Adrenal gland (tissue), 12 donors: Measurements from ENCODE around the gene CDH6. TPM values are rescaled to one million over a fixed set of nuclear protein-coding genes. Genes with fewer than 3 reads are reported as not detected.

Source experiments
- DNase-seq, 7 donors: peaks; one replicate each; pipeline ENCODE4 v3.0.0-alpha.2; 2019 to 2020
- H3K27ac ChIP-seq, 5 donors: fragments of 200-600 bp; sonication (generic) in 4 of 5; 1 replicate in 3 of 5; 2 replicates in 2 of 5; pipeline versions ENCODE4 v1.5.1 to v1.8.0; 2016 to 2020; ENCODE audit warnings: mild to moderate bottlenecking in 1 of 5
- H3K27me3 ChIP-seq: fragments of 200-600 bp; 2 replicates; pipeline ENCODE4 v1.8.0; 2021
- H3K36me3 ChIP-seq, 2 donors: fragments of 200-600 bp; replicated peaks in 1 of 2; 1 replicate in 1 of 2; 2 replicates in 1 of 2; pipeline versions ENCODE4 v1.5.1 to v1.8.0; 2018 to 2022
- H3K4me1 ChIP-seq, 2 donors: fragments of 200-600 bp; replicated peaks in 1 of 2; 1 replicate in 1 of 2; 2 replicates in 1 of 2; pipeline versions ENCODE4 v1.5.1 to v1.8.0; 2018 to 2021
- H3K4me3 ChIP-seq, 4 donors: fragments of 200-600 bp; sonication (generic) in 3 of 4; one replicate each; pipeline ENCODE4 v1.5.1; 2016 to 2018
- H3K9me3 ChIP-seq, 3 donors: fragments of 200-600 bp; sonication (generic) in 1 of 3; replicated peaks in 1 of 3; 1 replicate in 2 of 3; 2 replicates in 1 of 3; pipeline versions ENCODE4 v1.5.1 to v1.8.0; 2016 to 2021
- POLR2A ChIP-seq, 2 donors: fragments of 450-650 bp; IDR thresholded peaks; one replicate each; pipeline ENCODE4 v1.6.1; 2017; ENCODE audit warnings: antibody characterized with exemption in 2 of 2, mild to moderate bottlenecking in 2 of 2, moderate library complexity in 1 of 2
- WGBS, 4 donors: extraction: QIAGEN DNeasy Blood & Tissue Kit in 2 of 4; methylation state at CpG; one replicate each; pipeline versions ENCODE4 v1.1.5 to v1.1.7; 2013 to 2017; 5-methylcytosine and 5-hydroxymethylcytosine counted together
- intact Hi-C, 2 donors: fragments of 100-400 bp; cut with DNase I; formaldehyde crosslinking; loops; one replicate each; pipeline versions ENCODE4 v1.14.1 to v1.15.0; 2022 to 2023
- polyA plus RNA-seq, 3 donors: library from polyadenylated mRNA; stranded (reverse); fragments of 200-250 nt in 2 of 3; fragments of 350-450 nt in 1 of 3; fragmentation: Illumina TruSeq in 1 of 3; extraction: RNeasy Lipid Tissue Mini Kit (QIAGEN cat#74804) in 1 of 3; gene quantifications; one replicate each; pipeline ENCODE4 v1.2.3, GENCODE V29; 2013 to 2014
- total RNA-seq, 9 donors: library from RNA; depleted of rRNA in 4 of 9; stranded (reverse); fragments of >200 nt in 4 of 9; fragments of 120-200 nt in 1 of 9; fragmentation: NEBNext Ultra II Directional in 1 of 9; extraction: Animal tissue kit (Norgen Biotek cat#: 25700) in 1 of 9; gene quantifications; one replicate each; pipeline versions ENCODE4 v1.1.0 to v1.2.4, GENCODE V29; 2013 to 2023
- TF ChIP-seq, protein P1 (sequence below), 6 experiments: fragments of 450-650 bp in 4 of 6; fragments of 200-600 bp in 2 of 6; sonication (generic) in 1 of 6; IDR thresholded peaks; 1 replicate in 5 of 6; 2 replicates in 1 of 6; pipeline versions ENCODE4 v1.5.1 to v1.8.0; 2016 to 2021; ENCODE audit warnings: antibody characterized with exemption in 6 of 6, mild to moderate bottlenecking in 2 of 6, moderate library complexity in 1 of 6
- donor health status: healthy with polysubstance abuse.
- donor health status: Bipolar disorder and iron deficiency.
- donor health status: DM: yes; HTN: yes; CAD: no.
- donor health status: DM: no; HTN: no; CAD: no.
- donor health status: DM: no; HTN: no; CAD: no.
- donor health status: DM: yes; HTN: yes; CAD: no.

Gene CDH6
- total and polyA plus RNA-seq, 12 donors, result 0.17 to 2.5 (median 0.50) TPM

DNA sequence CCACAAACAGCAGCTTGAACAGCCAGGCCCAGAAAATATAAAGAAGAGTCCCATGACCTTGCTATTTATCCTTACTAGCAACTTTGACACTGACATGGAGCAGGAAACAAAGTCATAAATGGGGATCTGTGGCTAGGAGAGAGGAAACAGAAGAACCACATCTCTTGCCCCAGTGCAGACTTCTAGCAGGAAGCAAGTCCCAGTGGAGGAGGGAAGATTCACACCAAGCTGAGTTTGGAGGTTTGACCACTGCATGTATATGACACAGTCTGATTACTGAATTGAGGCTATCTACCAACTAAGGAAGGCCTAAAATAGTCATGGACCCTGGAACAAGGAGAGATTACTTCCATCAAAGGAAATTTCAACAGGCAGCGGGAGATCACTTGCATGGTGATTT is 51.4 kb downstream of the CDH6 start:
- no peak for TF ChIP-seq POLR2A (IDR thresholded peaks at IDR 0.05)
- TF ChIP-seq, protein P1, sequence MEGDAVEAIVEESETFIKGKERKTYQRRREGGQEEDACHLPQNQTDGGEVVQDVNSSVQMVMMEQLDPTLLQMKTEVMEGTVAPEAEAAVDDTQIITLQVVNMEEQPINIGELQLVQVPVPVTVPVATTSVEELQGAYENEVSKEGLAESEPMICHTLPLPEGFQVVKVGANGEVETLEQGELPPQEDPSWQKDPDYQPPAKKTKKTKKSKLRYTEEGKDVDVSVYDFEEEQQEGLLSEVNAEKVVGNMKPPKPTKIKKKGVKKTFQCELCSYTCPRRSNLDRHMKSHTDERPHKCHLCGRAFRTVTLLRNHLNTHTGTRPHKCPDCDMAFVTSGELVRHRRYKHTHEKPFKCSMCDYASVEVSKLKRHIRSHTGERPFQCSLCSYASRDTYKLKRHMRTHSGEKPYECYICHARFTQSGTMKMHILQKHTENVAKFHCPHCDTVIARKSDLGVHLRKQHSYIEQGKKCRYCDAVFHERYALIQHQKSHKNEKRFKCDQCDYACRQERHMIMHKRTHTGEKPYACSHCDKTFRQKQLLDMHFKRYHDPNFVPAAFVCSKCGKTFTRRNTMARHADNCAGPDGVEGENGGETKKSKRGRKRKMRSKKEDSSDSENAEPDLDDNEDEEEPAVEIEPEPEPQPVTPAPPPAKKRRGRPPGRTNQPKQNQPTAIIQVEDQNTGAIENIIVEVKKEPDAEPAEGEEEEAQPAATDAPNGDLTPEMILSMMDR (IDR thresholded peaks at IDR 0.05), result no peak
- Histone ChIP-seq H3K4me1 (no peaks in the 10 kb centered on the region), H3K4me3 (no peak overlapping the region), H3K9me3 (no peaks in the 10 kb centered on the region), H3K27ac (no peak overlapping the region), H3K36me3 (no peaks in the 10 kb centered on the region), H3K27me3 (no peaks in the 10 kb centered on the region)
- intact Hi-C loops, result no loop called here
- WGBS, 4 donors, result 87 to 100% (median 93%) methylated on average over 1 of the region's 1 CpG
- DNase-seq, result no peak

DNA sequence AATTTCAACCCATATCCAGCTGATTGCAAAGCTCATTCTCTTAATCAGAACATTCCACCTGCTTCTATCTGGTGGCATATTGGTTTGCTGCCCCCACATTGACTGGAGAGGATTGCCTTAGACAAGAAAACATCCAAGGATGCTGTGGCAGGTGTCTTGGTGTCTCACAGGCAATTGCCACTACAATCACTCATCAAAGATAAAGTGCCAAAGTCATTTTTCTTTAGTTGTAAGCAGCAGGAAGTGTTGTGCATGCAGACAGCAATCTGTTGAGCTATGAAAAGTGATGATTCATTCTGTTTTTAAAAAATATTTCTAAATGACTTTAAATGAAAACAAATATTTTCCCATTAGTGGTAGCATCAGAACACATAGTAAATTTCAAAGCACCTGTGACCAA is 53.9 kb downstream of the CDH6 start:
- Histone ChIP-seq H3K27me3 (no peaks in the 10 kb centered on the region), H3K4me3 (no peak overlapping the region), H3K36me3 (no peaks in the 10 kb centered on the region), H3K4me1 (no peaks in the 10 kb centered on the region), H3K9me3 (no peaks in the 10 kb centered on the region), H3K27ac (no peak overlapping the region)
- DNase-seq, result no peak
- TF ChIP-seq POLR2A (IDR thresholded peaks at IDR 0.05), result no peak
- TF ChIP-seq, protein P1 (IDR thresholded peaks at IDR 0.05), result no peak
- intact Hi-C loops, result no loop called here

DNA sequence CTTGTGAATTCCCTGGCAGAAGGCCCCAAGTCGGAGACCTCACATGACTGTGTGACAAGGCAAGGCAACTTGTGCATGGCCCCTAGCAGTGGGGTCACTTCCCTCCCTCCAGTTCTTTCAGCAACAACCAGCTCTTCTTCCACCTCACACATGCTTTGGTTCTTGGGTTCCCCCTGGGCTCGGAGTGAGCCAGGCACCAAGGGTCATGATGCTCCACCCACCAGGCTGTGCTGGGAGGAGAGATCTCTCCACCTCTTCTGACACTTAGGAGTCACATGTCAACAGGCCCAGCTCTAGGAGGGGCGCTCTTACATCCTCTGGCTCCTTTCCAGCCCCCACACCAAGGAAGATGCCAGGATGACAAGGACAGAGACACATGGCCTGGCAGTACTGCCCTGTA is 56.7 kb downstream of the CDH6 start:
- no peak overlapping the region for H3K4me3 ChIP-seq
- TF ChIP-seq, protein P1 (IDR thresholded peaks at IDR 0.05), result no peak
- no peak for TF ChIP-seq POLR2A (IDR thresholded peaks at IDR 0.05)
- no peaks in the 10 kb centered on the region for H3K9me3 ChIP-seq
- H3K27me3 ChIP-seq, result no peaks in the 10 kb centered on the region
- intact Hi-C loops, result no loop called here
- no peaks in the 10 kb centered on the region for H3K36me3 ChIP-seq
- H3K4me1 ChIP-seq, result no peaks in the 10 kb centered on the region
- no peak overlapping the region for H3K27ac ChIP-seq
- DNase-seq, result no peak
- WGBS, 4 donors, result 86 to 90% (median 88%) methylated on average over 3 of the region's 3 CpGs

DNA sequence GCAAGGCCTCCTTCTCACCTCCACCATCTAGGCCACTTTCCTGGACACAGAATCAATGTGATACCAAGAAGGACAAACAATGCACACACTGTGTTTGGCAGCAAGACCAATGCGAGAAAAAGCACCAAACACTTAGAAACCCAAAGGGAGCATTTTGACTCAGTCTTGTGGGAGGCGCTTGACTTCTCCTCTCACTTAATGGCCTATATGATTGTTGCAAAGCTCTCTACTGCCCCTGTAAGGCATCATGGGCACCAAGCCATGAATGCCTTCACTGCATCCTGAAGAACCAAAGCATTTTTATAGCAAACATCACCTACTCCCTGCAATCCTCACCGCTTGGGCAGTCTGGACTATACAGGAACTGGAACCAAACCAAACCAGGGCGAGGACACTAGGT is 57.5 kb downstream of the CDH6 start:
- no peaks in the 10 kb centered on the region for H3K9me3 ChIP-seq
- H3K4me3 ChIP-seq, result no peak overlapping the region
- no peak overlapping the region for H3K27ac ChIP-seq
- no peaks in the 10 kb centered on the region for H3K4me1 ChIP-seq
- intact Hi-C loops, result no loop called here
- DNase-seq, result no peak
- no peaks in the 10 kb centered on the region for H3K36me3 ChIP-seq
- 88 to 97% (median 90%) methylated on average over 4 of the region's 4 CpGs for WGBS, 4 donors
- no peak for TF ChIP-seq POLR2A (IDR thresholded peaks at IDR 0.05)
- TF ChIP-seq, protein P1 (IDR thresholded peaks at IDR 0.05), result no peak
- H3K27me3 ChIP-seq, result no peaks in the 10 kb centered on the region
